MM.1S (cell line): Measurements from ENCODE around the gene RNF112.

Experiments used
- DNase-seq: peaks from one replicate; pipeline ENCODE4 v3.0.0-alpha.2; 2015
- H2AFZ ChIP-seq: fragments of 300-600 bp; sonication (generic); 2 replicates; pipeline ENCODE4 v1.6.0; 2016; ENCODE audit warnings: antibody characterized with exemption, low read length
- H3F3A ChIP-seq: fragments of 300-600 bp; sonication (generic); 2 replicates; pipeline ENCODE4 v1.6.1; 2016; ENCODE audit warnings: mild to moderate bottlenecking, antibody characterized with exemption, low read length, moderate library complexity, mixed read lengths; ENCODE audit not compliant: insufficient read depth
- H3K27ac ChIP-seq: fragments of 300-600 bp; sonication (generic); 2 replicates; pipeline ENCODE4 v1.5.1; 2016; ENCODE audit warnings: mild to moderate bottlenecking, low read length
- H3K27me3 ChIP-seq: fragments of 300-600 bp; sonication (generic); replicated peaks from 2 replicates; pipeline ENCODE4 v1.6.0; 2016; ENCODE audit warnings: low read length; ENCODE audit not compliant: insufficient read depth
- H3K36me3 ChIP-seq: fragments of 300-600 bp; sonication (generic); replicated peaks from 2 replicates; pipeline ENCODE4 v1.6.1; 2016; ENCODE audit warnings: mild to moderate bottlenecking, low read length, mixed read lengths; ENCODE audit not compliant: insufficient read depth
- H3K4me1 ChIP-seq: fragments of 300-600 bp; sonication (generic); 2 replicates; pipeline ENCODE4 v1.6.1; 2016; ENCODE audit warnings: low read length, mixed read lengths
- H3K4me2 ChIP-seq: fragments of 300-600 bp; sonication (generic); 2 replicates; pipeline ENCODE4 v1.6.0; 2016; ENCODE audit warnings: low read depth, low read length
- H3K4me3 ChIP-seq: fragments of 300-600 bp; sonication (generic); 2 replicates; pipeline ENCODE4 v1.5.1; 2016; ENCODE audit warnings: low read length, mixed read lengths
- H3K79me2 ChIP-seq: fragments of 300-600 bp; sonication (generic); 2 replicates; pipeline ENCODE4 v1.6.1; 2016; ENCODE audit warnings: mixed run types, low read length, mixed read lengths
- H3K9ac ChIP-seq: fragments of 300-600 bp; sonication (generic); 2 replicates; pipeline ENCODE4 v1.6.1; 2016; ENCODE audit warnings: low read length, mixed read lengths
- H3K9me2 ChIP-seq: fragments of 300-600 bp; sonication (generic); replicated peaks from 2 replicates; pipeline ENCODE4 v1.6.1; 2016; ENCODE audit warnings: mild to moderate bottlenecking, low read length, mixed read lengths; ENCODE audit not compliant: insufficient read depth
- H3K9me3 ChIP-seq: fragments of 300-600 bp; sonication (generic); replicated peaks from 2 replicates; pipeline ENCODE4 v1.6.1; 2016; ENCODE audit warnings: mild to moderate bottlenecking, low read length, mixed read lengths; ENCODE audit not compliant: insufficient read depth
- H4K20me1 ChIP-seq: fragments of 300-600 bp; sonication (generic); 2 replicates; pipeline ENCODE4 v1.6.1; 2016; ENCODE audit warnings: mild to moderate bottlenecking, low read length, moderate library complexity, mixed read lengths; ENCODE audit not compliant: insufficient read depth
- CTCF ChIP-seq: fragments of 300-600 bp; sonication (generic); IDR thresholded peaks from 2 replicates; pipeline ENCODE4 v1.5.1; 2016; ENCODE audit warnings: antibody characterized with exemption, low read length, mixed read lengths
- EZH2 ChIP-seq: fragments of 300-600 bp; sonication (generic); optimal IDR thresholded peaks from 2 replicates; pipeline ENCODE3; 2017; ENCODE audit warnings: low read depth, mild to moderate bottlenecking, antibody characterized with exemption, low read length, mixed read lengths
- EZH2phosphoT487 ChIP-seq: fragments of 300-600 bp; sonication (generic); IDR thresholded peaks from 2 replicates; pipeline ENCODE4 v1.6.1; 2018; ENCODE audit warnings: antibody characterized with exemption, low read length

The RNF112 gene

DNA sequence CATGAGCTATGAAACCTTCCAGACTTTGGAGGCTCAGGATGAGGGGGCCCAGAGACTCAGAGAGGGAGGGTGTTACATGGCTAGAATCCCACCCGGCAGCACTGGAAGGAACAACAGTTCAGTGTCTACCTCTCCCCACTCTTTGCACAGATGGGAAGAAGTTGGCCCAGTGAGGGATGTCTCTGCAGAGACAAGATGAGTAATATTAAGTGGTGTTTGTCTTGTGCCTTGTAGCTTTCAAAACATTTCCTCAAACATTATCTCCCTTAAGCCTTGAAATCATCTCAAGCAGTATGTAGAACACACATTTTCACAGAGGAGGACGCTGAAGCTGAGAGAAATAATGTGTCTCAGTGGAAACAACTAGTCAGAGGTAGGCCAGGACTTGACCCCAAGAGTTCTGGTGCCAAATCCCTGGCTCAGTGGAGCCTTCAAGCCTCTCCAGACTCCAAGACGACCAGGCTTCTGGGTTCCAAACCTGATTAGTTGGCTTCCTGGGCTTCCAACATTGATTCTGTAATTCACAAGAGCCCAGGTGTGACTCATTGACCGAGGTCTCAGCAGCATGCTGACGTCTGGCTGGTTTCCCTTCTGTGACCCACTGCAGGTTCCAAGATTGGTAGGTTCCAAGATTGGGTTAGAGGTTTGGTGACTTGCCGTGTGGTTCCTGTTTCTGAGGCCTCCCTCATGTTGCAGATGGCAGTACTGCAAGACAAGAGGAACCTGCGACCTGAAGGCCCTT, 7.4 kb downstream of the RNF112 start:
- 0 out of 2 replicates have a peak, but pooled peaks cover 6% of the 10 kb centered on the region for H3F3A ChIP-seq
- H3K4me1 ChIP-seq, result peaks cover 21% of the 10 kb centered on the region
- 0 out of 2 replicates have a peak overlapping the region, but pooled peaks have one; percentile 9 for H2AFZ ChIP-seq
- TF ChIP-seq EZH2 (no peak), EZH2phosphoT487 (no peak), CTCF (no peak)
- no peaks in the 10 kb centered on the region for H3K79me2 ChIP-seq
- no peak overlapping the region for H3K4me3 ChIP-seq
- peak overlapping the region; percentile 27; the same call in 1 of the 2 replicates for H3K27ac ChIP-seq
- H3K9ac ChIP-seq, result no peak overlapping the region
- no peaks in the 10 kb centered on the region for H3K9me3 ChIP-seq
- no peaks in the 10 kb centered on the region for H4K20me1 ChIP-seq
- no peaks in the 10 kb centered on the region for H3K27me3 ChIP-seq
- no peaks in the 10 kb centered on the region for H3K9me2 ChIP-seq
- H3K36me3 ChIP-seq, result no peaks in the 10 kb centered on the region
- DNase-seq, result peak; percentile 16
- peak overlapping the region; percentile 59; the same call in 1 of the 2 replicates for H3K4me2 ChIP-seq

DNA sequence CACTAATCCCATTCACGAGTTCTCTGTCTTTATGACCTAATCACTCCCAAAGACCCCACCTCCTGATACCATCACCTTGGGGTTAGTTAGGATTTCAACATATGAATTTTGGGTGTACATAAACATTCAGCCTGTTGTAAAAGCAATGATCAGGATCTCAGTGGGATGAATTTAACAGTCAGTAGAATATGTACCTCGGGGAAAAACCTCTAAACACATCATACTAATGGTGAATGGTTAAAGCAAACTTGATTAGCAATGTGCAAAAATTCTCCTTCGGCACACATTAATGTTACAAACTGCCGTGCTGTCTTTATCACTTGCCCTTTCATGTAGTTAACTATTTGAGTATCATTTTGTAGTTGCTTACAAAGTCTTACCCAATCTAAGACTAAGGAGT, 10.2 kb downstream of the RNF112 start:
- 0 out of 2 replicates have a peak, but pooled peaks cover 6% of the 10 kb centered on the region for H3F3A ChIP-seq
- H3K27ac ChIP-seq, result no peak overlapping the region
- no peaks in the 10 kb centered on the region for H3K36me3 ChIP-seq
- no peaks in the 10 kb centered on the region for H3K9me2 ChIP-seq
- peaks cover 21% of the 10 kb centered on the region for H3K4me1 ChIP-seq
- TF ChIP-seq EZH2phosphoT487 (no peak), CTCF (no peak), EZH2 (no peak)
- no peaks in the 10 kb centered on the region for H3K9me3 ChIP-seq
- DNase-seq, result no peak
- H3K79me2 ChIP-seq, result no peaks in the 10 kb centered on the region
- H4K20me1 ChIP-seq, result no peaks in the 10 kb centered on the region
- no peak overlapping the region for H2AFZ ChIP-seq
- H3K4me2 ChIP-seq, result no peak overlapping the region
- no peak overlapping the region for H3K4me3 ChIP-seq
- no peak overlapping the region for H3K9ac ChIP-seq
- no peaks in the 10 kb centered on the region for H3K27me3 ChIP-seq

DNA sequence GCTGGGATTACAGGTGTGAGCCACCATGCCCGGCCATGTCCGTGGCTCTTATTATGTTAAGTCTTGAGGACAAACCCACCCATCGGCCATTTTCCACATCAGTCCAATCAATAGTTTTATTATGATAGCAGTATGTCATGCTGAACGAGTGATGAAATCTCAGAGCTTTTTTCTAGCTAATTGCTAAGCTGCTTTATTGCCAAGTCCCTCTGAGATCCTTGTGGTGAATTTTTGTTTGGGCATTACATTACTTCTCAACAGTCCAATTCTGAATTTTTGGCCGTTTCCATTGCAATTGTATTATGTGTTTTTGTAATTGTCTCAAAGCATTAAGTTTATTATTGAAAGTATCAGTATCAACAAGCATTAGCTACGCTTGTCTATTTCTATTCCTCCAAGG, 10.9 kb downstream of the RNF112 start:
- no peaks in the 10 kb centered on the region for H3K9me2 ChIP-seq
- H3K4me1 ChIP-seq, result peaks cover 21% of the 10 kb centered on the region
- no peaks in the 10 kb centered on the region for H3K36me3 ChIP-seq
- no peak overlapping the region for H3K9ac ChIP-seq
- no peak overlapping the region for H3K4me3 ChIP-seq
- H3F3A ChIP-seq, result 0 out of 2 replicates have a peak, but pooled peaks cover 6% of the 10 kb centered on the region
- H3K9me3 ChIP-seq, result no peaks in the 10 kb centered on the region
- no peaks in the 10 kb centered on the region for H4K20me1 ChIP-seq
- no peak overlapping the region for H2AFZ ChIP-seq
- H3K27me3 ChIP-seq, result no peaks in the 10 kb centered on the region
- H3K27ac ChIP-seq, result no peak overlapping the region
- H3K4me2 ChIP-seq, result no peak overlapping the region
- TF ChIP-seq EZH2 (no peak), EZH2phosphoT487 (no peak), CTCF (no peak)
- no peaks in the 10 kb centered on the region for H3K79me2 ChIP-seq
- DNase-seq, result no peak
